ENCODE results near the gene ARHGAP4. TPM values are rescaled to one million over a fixed set of nuclear protein-coding genes. Genes with fewer than 3 reads are reported as not detected.

The ARHGAP4 gene
- total RNA-seq, 2 experiments from 2014 or later, result 456 to 463 TPM

GRCh38 chrX:153938226-153938786, 12.2 kb upstream of the ARHGAP4 start:
- DNase-seq, result no peak
- H3K27ac Mint-ChIP-seq, result peak overlapping the region; percentile 49
- H3K4me1 Mint-ChIP-seq (ENCODE audit: low read depth), result peaks cover 30% of the 10 kb centered on the region
- peak overlapping the region; percentile 54 for H3K4me3 Mint-ChIP-seq
- H3K27me3 Mint-ChIP-seq, result no peaks in the 10 kb centered on the region
- H3K27ac ChIP-seq (ENCODE audit: low read depth in 1 of 2, low read length in 2 of 2), result no peak overlapping the region
- no peaks in the 10 kb centered on the region for H3K27me3 ChIP-seq (ENCODE audit: control insufficient read depth in 1 of 2, insufficient read depth in 2 of 2, low read length in 2 of 2)
- no peak overlapping the region for H3K4me3 ChIP-seq (ENCODE audit: low read length)
- ChIA-PET CTCF (interaction anchor here (1.2 to 3.6 kb wide), 2 partner anchors 9 to 13 kb away, joined by 3 to 14 read pairs; no protein-coding TSS in a partner anchor), POLR2A (interaction anchor here (1.1 to 6.3 kb wide), 2 partner anchors 10 to 13 kb away, joined by 3 to 56 read pairs; partner anchors contain the start of gene ARHGAP4)
- no peaks in the 10 kb centered on the region for H3K36me3 Mint-ChIP-seq (ENCODE audit: low read depth)
- H3K4me1 ChIP-seq (ENCODE audit: insufficient read depth, low read length), result peaks cover 31% of the 10 kb centered on the region
- no peak for ATAC-seq (ENCODE audit: poor library complexity)
- intact Hi-C loops (cut with DNase I, micrococcal nuclease), result no loop called here
- TF ChIP-seq, protein P1, sequence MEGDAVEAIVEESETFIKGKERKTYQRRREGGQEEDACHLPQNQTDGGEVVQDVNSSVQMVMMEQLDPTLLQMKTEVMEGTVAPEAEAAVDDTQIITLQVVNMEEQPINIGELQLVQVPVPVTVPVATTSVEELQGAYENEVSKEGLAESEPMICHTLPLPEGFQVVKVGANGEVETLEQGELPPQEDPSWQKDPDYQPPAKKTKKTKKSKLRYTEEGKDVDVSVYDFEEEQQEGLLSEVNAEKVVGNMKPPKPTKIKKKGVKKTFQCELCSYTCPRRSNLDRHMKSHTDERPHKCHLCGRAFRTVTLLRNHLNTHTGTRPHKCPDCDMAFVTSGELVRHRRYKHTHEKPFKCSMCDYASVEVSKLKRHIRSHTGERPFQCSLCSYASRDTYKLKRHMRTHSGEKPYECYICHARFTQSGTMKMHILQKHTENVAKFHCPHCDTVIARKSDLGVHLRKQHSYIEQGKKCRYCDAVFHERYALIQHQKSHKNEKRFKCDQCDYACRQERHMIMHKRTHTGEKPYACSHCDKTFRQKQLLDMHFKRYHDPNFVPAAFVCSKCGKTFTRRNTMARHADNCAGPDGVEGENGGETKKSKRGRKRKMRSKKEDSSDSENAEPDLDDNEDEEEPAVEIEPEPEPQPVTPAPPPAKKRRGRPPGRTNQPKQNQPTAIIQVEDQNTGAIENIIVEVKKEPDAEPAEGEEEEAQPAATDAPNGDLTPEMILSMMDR (IDR thresholded peaks at IDR 0.05), result no peak
- no peaks in the 10 kb centered on the region for H3K36me3 ChIP-seq (ENCODE audit: insufficient read depth, low read length)
- H3K9me3 ChIP-seq (ENCODE audit: control insufficient read depth in 1 of 2, insufficient read depth in 1 of 2, low read length in 2 of 2), result no peaks in the 10 kb centered on the region
- no peaks in the 10 kb centered on the region for H3K9me3 Mint-ChIP-seq

DNA sequence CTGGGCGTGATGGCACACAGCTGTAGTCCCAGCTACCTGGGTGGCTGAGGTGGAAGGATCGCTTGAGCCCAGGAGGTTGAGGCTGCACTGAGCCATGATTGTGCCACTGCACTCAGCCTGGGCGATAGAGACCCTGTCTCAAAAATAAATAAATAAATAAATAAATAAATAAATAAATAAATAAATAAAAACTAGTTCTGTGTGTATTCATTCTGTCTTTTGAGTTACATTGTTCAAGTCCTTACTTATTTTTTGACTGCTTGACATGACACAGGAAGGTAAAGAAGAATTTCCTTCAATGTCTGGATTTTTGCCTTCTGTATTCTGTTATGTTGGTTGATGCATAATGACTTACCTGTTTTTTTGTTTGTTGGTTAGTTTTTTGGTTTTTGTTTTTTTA, 11.0 kb upstream of the ARHGAP4 start:
- H3K4me1 ChIP-seq (ENCODE audit: insufficient read depth, low read length), result peaks cover 21% of the 10 kb centered on the region
- Mint-ChIP-seq H3K4me1 (ENCODE audit: low read depth) (peaks cover 30% of the 10 kb centered on the region), H3K36me3 (ENCODE audit: low read depth) (peaks cover 1% of the 10 kb centered on the region), H3K4me3 (peak overlapping the region; percentile 25), H3K27me3 (no peaks in the 10 kb centered on the region), H3K9me3 (no peaks in the 10 kb centered on the region), H3K27ac (no peak overlapping the region)
- intact Hi-C loops (cut with DNase I, micrococcal nuclease), result no loop called here
- ChIA-PET CTCF (interaction anchor here (1.0 to 3.6 kb wide), 3 partner anchors 8 to 10 kb away, joined by 3 to 14 read pairs (median 5); no protein-coding TSS in a partner anchor), POLR2A (interaction anchor here (0.5 to 6.3 kb wide), 4 partner anchors 9 to 144 kb away, joined by 3 to 56 read pairs (median 3); partner anchors contain the start of gene ARHGAP4)
- H3K27ac ChIP-seq (ENCODE audit: low read depth in 1 of 2, low read length in 2 of 2), result no peak overlapping the region
- DNase-seq (no peak), ATAC-seq (ENCODE audit: poor library complexity) (no peak)
- no peak overlapping the region for H3K4me3 ChIP-seq (ENCODE audit: low read length)
- H3K36me3 ChIP-seq (ENCODE audit: insufficient read depth, low read length), result peaks cover 5% of the 10 kb centered on the region
- TF ChIP-seq, protein P1 (IDR thresholded peaks at IDR 0.05), result no peak
- no peaks in the 10 kb centered on the region for H3K9me3 ChIP-seq (ENCODE audit: control insufficient read depth in 1 of 2, insufficient read depth in 1 of 2, low read length in 2 of 2)
- H3K27me3 ChIP-seq (ENCODE audit: control insufficient read depth in 1 of 2, insufficient read depth in 2 of 2, low read length in 2 of 2), result no peaks in the 10 kb centered on the region

DNA sequence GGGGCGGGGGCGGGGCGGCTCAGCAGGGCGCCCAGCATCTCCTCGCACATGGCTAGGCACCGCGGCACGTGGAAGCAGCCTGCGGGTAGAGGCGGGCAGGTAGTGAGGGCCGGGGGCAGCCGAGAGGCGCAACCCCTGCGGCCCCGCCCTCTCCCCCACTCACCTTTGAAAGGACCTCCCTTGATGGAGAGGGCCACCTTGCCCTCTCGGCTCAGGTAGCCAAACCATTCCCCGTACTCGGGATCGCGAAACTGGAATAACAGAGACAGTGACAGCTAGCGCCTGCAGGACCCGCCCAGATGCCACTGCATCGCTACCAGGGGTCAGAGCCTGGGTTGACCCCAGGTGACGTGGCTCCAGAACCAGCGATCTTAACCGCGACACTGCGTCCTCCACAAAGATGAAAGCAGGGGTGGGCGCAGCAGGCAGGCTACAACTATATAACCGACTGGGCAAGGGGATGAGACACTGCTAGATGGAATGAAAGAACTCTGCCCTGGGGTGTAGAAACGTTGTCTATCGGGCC, 9.3 kb upstream of the ARHGAP4 start:
- Histone ChIP-seq H3K36me3 (ENCODE audit: insufficient read depth, low read length) (peaks cover 13% of the 10 kb centered on the region), H3K27ac (ENCODE audit: low read depth in 1 of 2, low read length in 2 of 2) (no peak overlapping the region), H3K4me1 (ENCODE audit: insufficient read depth, low read length) (peaks cover 15% of the 10 kb centered on the region), H3K9me3 (ENCODE audit: control insufficient read depth in 1 of 2, insufficient read depth in 1 of 2, low read length in 2 of 2) (no peaks in the 10 kb centered on the region), H3K4me3 (ENCODE audit: low read length) (peak overlapping the region; percentile 47), H3K27me3 (ENCODE audit: control insufficient read depth in 1 of 2, insufficient read depth in 2 of 2, low read length in 2 of 2) (no peaks in the 10 kb centered on the region)
- H3K4me1 Mint-ChIP-seq (ENCODE audit: low read depth), result peaks cover 31% of the 10 kb centered on the region
- DNase-seq, result peak in 2 of 14 experiments; percentile 25 to 43
- H3K36me3 Mint-ChIP-seq (ENCODE audit: low read depth), result peaks cover 18% of the 10 kb centered on the region
- intact Hi-C loops (cut with DNase I, micrococcal nuclease), result no loop called here
- TF ChIP-seq, protein P1 (IDR thresholded peaks at IDR 0.05), result no peak
- H3K4me3 Mint-ChIP-seq, result peak overlapping the region; percentile 80
- ChIA-PET POLR2A (interaction anchor here (1.4 to 6.3 kb wide), 5 partner anchors 10 to 36 kb away, joined by 3 to 56 read pairs (median 7); partner anchors contain the start of genes ARHGAP4, HCFC1 and RENBP), CTCF (interaction anchor here (0.9 to 3.6 kb wide), 2 partner anchors 12 kb away, joined by 3 to 14 read pairs; no protein-coding TSS in a partner anchor)
- ATAC-seq (ENCODE audit: poor library complexity), result no peak
- H3K9me3 Mint-ChIP-seq, result no peaks in the 10 kb centered on the region
- H3K27me3 Mint-ChIP-seq, result no peaks in the 10 kb centered on the region
- H3K27ac Mint-ChIP-seq, result peak overlapping the region; percentile 55

All from CD4-positive, alpha-beta T cell (primary cell).